Measurements from ENCODE around the gene BACE1-AS. TPM values are rescaled to one million over a fixed set of nuclear protein-coding genes. Genes with fewer than 3 reads are reported as not detected.

Gene BACE1-AS
- total and polyA plus RNA-seq, 4 donors = 1.9 to 9.5 (median 5.9) TPM

DNA sequence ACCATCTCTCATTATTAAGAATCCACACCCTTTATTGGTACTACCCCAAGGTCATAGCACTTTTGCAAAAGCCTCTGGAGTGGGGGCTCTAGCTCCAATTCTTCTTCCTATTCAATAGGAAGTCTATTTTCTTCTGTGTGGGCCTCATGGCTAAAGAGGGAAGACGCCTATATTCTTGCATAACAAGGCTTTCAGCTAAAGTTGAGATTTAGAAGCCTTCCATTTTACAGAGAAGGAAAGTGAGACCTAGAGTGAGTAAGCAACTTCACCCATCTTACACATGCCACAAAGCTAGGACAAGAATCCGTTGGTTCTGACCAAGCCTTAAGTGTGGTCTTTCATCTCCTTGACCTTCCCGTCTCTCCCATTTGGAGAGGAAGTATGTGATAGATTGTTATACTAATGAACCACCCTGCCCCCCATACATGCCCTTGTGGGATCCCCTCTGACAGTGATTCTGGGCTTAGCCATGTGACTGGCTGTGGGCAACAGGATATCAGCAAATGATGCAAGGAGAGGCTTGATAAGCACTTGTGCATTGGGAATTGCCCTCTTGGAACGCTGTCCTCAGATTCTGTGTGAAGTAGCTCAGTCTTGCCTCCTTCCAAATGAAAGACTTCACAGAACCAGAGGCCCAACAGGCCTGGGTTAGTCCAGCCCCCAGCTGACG, 12.6 kb downstream of the BACE1-AS start:
- WGBS, 2 donors = 78 to 82% methylated on average over 5 of the region's 5 CpGs
- no peak for TF ChIP-seq CTCF (IDR thresholded peaks at IDR 0.05; ENCODE audit: control extremely low read depth, extremely low read depth)
- peaks cover 3 to 17% (median 6%) of the 10 kb centered on the region in 5 donors for H3K4me1 ChIP-seq (ENCODE audit: control insufficient read depth in 5 of 5, insufficient read depth in 5 of 5, low read length in 5 of 5)
- H3K27me3 ChIP-seq (ENCODE audit: control insufficient read depth in 3 of 3, insufficient read depth in 3 of 3, low read length in 2 of 3) = no peaks in the 10 kb centered on the region
- no peaks in the 10 kb centered on the region for H3K9me3 ChIP-seq (ENCODE audit: control insufficient read depth in 4 of 4, insufficient read depth in 3 of 4, low read length in 3 of 4)
- peaks cover 0 to 3% (median 0%) of the 10 kb centered on the region in 4 donors for H3K36me3 ChIP-seq (ENCODE audit: control insufficient read depth in 4 of 4, insufficient read depth in 4 of 4, low read length in 4 of 4)
- H3K4me3 ChIP-seq = no peak overlapping the region
- no peak overlapping the region for H3K9ac ChIP-seq (ENCODE audit: insufficient read depth in 1 of 2, low read length in 2 of 2)
- DNase-seq = no peak
- no peak for ATAC-seq (ENCODE audit: insufficient read depth, low FRiP score)
- H3K27ac ChIP-seq (ENCODE audit: low read depth in 1 of 2, low read length in 1 of 2) = no peak overlapping the region

DNA sequence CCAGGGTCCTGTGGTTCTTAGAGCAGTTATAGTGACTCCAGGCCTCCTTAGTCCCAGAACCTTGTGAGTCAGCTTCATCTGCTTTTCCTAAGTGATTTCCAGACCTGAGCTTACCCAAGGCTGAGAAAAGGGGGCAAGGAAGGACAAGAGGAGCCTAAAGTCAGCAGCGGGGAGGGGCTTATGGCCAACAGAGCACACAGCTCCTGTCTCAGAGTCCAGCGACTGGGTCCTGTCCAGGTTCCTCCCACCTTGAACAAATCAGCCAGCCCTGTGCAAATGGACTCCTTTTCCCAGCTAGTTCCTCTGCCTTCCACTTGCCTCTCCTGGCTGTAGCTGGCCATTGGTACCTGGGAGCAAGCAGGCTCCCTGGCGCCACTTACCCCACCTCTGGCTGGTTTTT, 14.0 kb downstream of the BACE1-AS start:
- Histone ChIP-seq H3K27me3 (ENCODE audit: control insufficient read depth in 3 of 3, insufficient read depth in 3 of 3, low read length in 2 of 3) (no peaks in the 10 kb centered on the region), H3K4me3 (no peak overlapping the region), H3K27ac (ENCODE audit: low read depth in 1 of 2, low read length in 1 of 2) (no peak overlapping the region), H3K9ac (ENCODE audit: insufficient read depth in 1 of 2, low read length in 2 of 2) (no peak overlapping the region), H3K9me3 (ENCODE audit: control insufficient read depth in 4 of 4, insufficient read depth in 3 of 4, low read length in 3 of 4) (no peaks in the 10 kb centered on the region), H3K36me3 (ENCODE audit: control insufficient read depth in 4 of 4, insufficient read depth in 4 of 4, low read length in 4 of 4) (peaks cover 0 to 3% (median 0%) of the 10 kb centered on the region in 4 donors), H3K4me1 (ENCODE audit: control insufficient read depth in 5 of 5, insufficient read depth in 5 of 5, low read length in 5 of 5) (peaks cover 3 to 10% (median 4%) of the 10 kb centered on the region in 5 donors)
- whole genome bisulfite sequencing, 2 donors = 98 to 100% methylated on average over 2 to 3 of the region's 3 CpGs
- no peak for ATAC-seq (ENCODE audit: insufficient read depth, low FRiP score)
- TF ChIP-seq CTCF (IDR thresholded peaks at IDR 0.05; ENCODE audit: control extremely low read depth, extremely low read depth) = no peak
- DNase-seq = no peak

DNA sequence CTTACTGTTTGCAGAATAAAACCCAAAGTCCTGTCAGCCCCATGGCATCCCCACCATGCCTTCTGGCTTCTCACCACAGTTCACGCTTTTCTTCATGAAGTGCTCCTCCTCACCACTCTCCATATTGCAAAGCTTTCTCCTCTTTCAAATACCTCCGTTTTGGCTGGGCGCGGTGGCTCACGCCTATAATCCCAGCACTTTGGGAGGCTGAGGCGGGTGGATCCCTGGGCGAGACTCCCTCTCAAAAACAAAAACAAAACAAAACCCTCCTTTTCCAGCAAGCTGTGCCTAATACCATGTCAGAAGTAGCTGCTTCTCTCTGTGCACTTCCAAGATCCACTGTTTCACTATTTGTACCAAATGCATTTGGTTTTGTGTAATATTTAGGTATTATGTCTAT, 18.2 kb downstream of the BACE1-AS start:
- Histone ChIP-seq H3K27me3 (ENCODE audit: control insufficient read depth in 3 of 3, insufficient read depth in 3 of 3, low read length in 2 of 3) (no peaks in the 10 kb centered on the region), H3K4me3 (no peak overlapping the region), H3K9ac (ENCODE audit: insufficient read depth in 1 of 2, low read length in 2 of 2) (no peak overlapping the region), H3K27ac (ENCODE audit: low read depth in 1 of 2, low read length in 1 of 2) (no peak overlapping the region), H3K9me3 (ENCODE audit: control insufficient read depth in 4 of 4, insufficient read depth in 3 of 4, low read length in 3 of 4) (no peaks in the 10 kb centered on the region), H3K4me1 (ENCODE audit: control insufficient read depth in 5 of 5, insufficient read depth in 5 of 5, low read length in 5 of 5) (peaks cover 0 to 4% (median under 1%) of the 10 kb centered on the region in 5 donors), H3K36me3 (ENCODE audit: control insufficient read depth in 4 of 4, insufficient read depth in 4 of 4, low read length in 4 of 4) (no peaks in the 10 kb centered on the region)
- DNase-seq (no peak), ATAC-seq (ENCODE audit: insufficient read depth, low FRiP score) (no peak)
- TF ChIP-seq CTCF (IDR thresholded peaks at IDR 0.05; ENCODE audit: control extremely low read depth, extremely low read depth) = no peak
- WGBS, 2 donors = 87 to 95% methylated on average over 7 of the region's 7 CpGs

DNA sequence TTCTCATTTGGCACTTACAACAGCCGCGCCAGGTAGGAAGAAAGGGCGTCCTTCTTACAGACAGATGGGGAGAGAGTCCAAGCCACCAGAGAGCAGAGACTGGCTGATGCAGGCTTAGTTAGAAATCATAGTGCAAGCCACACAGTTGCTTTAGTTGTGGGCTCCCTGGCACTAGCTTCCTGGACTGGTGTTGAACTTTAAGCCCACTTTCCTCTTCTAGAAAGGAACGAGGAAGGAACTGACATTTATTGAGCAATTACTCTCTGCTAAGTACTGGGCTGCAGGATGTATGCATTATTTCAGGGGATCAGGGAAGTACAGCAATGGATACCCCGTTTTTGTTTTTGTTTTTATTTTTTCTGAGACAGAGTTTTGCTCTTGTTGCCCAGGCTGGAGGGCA, 21.9 kb downstream of the BACE1-AS start:
- peak overlapping the region in 1 of 2 donors; percentile 41 for H3K27ac ChIP-seq (ENCODE audit: low read depth in 1 of 2, low read length in 1 of 2)
- peaks cover 0 to 18% (median 8%) of the 10 kb centered on the region in 5 donors for H3K4me1 ChIP-seq (ENCODE audit: control insufficient read depth in 5 of 5, insufficient read depth in 5 of 5, low read length in 5 of 5)
- H3K36me3 ChIP-seq (ENCODE audit: control insufficient read depth in 4 of 4, insufficient read depth in 4 of 4, low read length in 4 of 4) = no peaks in the 10 kb centered on the region
- WGBS, 2 donors = 43 to 77% methylated on average over 5 of the region's 5 CpGs
- no peak for DNase-seq
- H3K9me3 ChIP-seq (ENCODE audit: control insufficient read depth in 4 of 4, insufficient read depth in 3 of 4, low read length in 3 of 4) = no peaks in the 10 kb centered on the region
- H3K9ac ChIP-seq (ENCODE audit: insufficient read depth in 1 of 2, low read length in 2 of 2) = no peak overlapping the region
- no peaks in the 10 kb centered on the region for H3K27me3 ChIP-seq (ENCODE audit: control insufficient read depth in 3 of 3, insufficient read depth in 3 of 3, low read length in 2 of 3)
- TF ChIP-seq CTCF (IDR thresholded peaks at IDR 0.05; ENCODE audit: control extremely low read depth, extremely low read depth) = no peak
- no peak overlapping the region for H3K4me3 ChIP-seq
- no peak for ATAC-seq (ENCODE audit: insufficient read depth, low FRiP score)
